Sciatic nerve (tissue), 2 donors: Measurements from ENCODE around the gene UBL4B. TPM values are rescaled to one million over a fixed set of nuclear protein-coding genes. Genes with fewer than 3 reads are reported as not detected.
A peak's percentile ranks its signal among the peaks of the same experiment; 100 is the strongest.

Source experiments
- ATAC-seq: fragments of 200-7000 bp; cut with Tn5 transposase; one replicate; pipeline ENCODE4 v1.9.1; 2020; ENCODE audit warnings: mild to moderate bottlenecking, moderate library complexity
- DNase-seq: peaks from one replicate; pipeline ENCODE4 v3.0.0-alpha.2; 2020; ENCODE audit warnings: low spot score
- intact Hi-C: fragments of 100-400 bp; cut with DNase I; formaldehyde crosslinking; loops from one replicate; pipeline ENCODE4 v1.14.2; 2022
- total RNA-seq: library from RNA; stranded (reverse); fragmentation: NEBNext Ultra II Directional; extraction: Animal tissue kit (Norgen Biotek cat#: 25700); gene quantifications from one replicate; pipeline ENCODE4 v1.2.1, GENCODE V29; 2021
- donor health status: DM: no; HTN: no; CAD: no.
- donor health status: DM: no; HTN: no; CAD: no.

The UBL4B gene
- total RNA-seq, 1 donor from 2014 or later, result not detected

- ATAC-seq, result no peak
- DNase-seq, result no peak
- intact Hi-C loops, result no loop called here
Observed at GRCh38 chr1:110107867-110108469, 4.3 kb upstream of the UBL4B start.

- ATAC-seq, result no peak
- intact Hi-C loops, result no loop called here
- DNase-seq, result no peak
Observed at GRCh38 chr1:110111081-110111480, 1.2 kb upstream of the UBL4B start.

- ATAC-seq (no peak), DNase-seq (no peak)
- intact Hi-C loops, result no loop called here
Observed at GRCh38 chr1:110112656-110113055, 413 bp downstream of the UBL4B start.

- no peak for ATAC-seq
- no peak for DNase-seq
- intact Hi-C loops, result no loop called here
Observed at GRCh38 chr1:110113551-110113950, 1.3 kb downstream of the UBL4B start.

- no peak for DNase-seq
- intact Hi-C loops, result no loop called here
- ATAC-seq, result no peak
Observed at GRCh38 chr1:110114173-110114572, 1.9 kb downstream of the UBL4B start.

- no peak for DNase-seq
- no peak for ATAC-seq
- intact Hi-C loops, result no loop called here
Observed at GRCh38 chr1:110114784-110115183, 2.5 kb downstream of the UBL4B start.

- intact Hi-C loops, result no loop called here
- DNase-seq (no peak), ATAC-seq (no peak)
Observed at GRCh38 chr1:110118636-110119396, 6.6 kb downstream of the UBL4B start.

- intact Hi-C loops, result no loop called here
- ATAC-seq, result no peak
- no peak for DNase-seq
Observed at GRCh38 chr1:110119843-110120242, 7.6 kb downstream of the UBL4B start.

GRCh38 chr1:110120960-110121561, 8.8 kb downstream of the UBL4B start:
- ATAC-seq, result no peak
- DNase-seq, result no peak
- intact Hi-C loops, result no loop called here

GRCh38 chr1:110123224-110123623, 11.0 kb downstream of the UBL4B start:
- DNase-seq, result no peak
- intact Hi-C loops, result no loop called here

GRCh38 chr1:110125810-110126209, 13.6 kb downstream of the UBL4B start:
- intact Hi-C loops, result no loop called here
- ATAC-seq (no peak), DNase-seq (no peak)

More at GRCh38 chr1:110123224-110123623, 11.0 kb downstream of the UBL4B start:
- no peak for ATAC-seq

GRCh38 chr1:110130113-110130591, 17.9 kb downstream of the UBL4B start:
- DNase-seq (peak; percentile 62), ATAC-seq (peak; percentile 70)
- intact Hi-C loops, result no loop called here

- intact Hi-C loops, result no loop called here
- ATAC-seq (no peak), DNase-seq (no peak)
Observed at GRCh38 chr1:110130989-110131388, 18.7 kb downstream of the UBL4B start.

GRCh38 chr1:110132682-110133081, 20.4 kb downstream of the UBL4B start:
- DNase-seq, result no peak
- intact Hi-C loops, result no loop called here
- ATAC-seq, result no peak

GRCh38 chr1:110133436-110133835, 21.2 kb downstream of the UBL4B start:
- intact Hi-C loops, result no loop called here
- DNase-seq (no peak), ATAC-seq (no peak)

- DNase-seq (no peak), ATAC-seq (peak; percentile 57)
- intact Hi-C loops, result no loop called here
Observed at GRCh38 chr1:110134050-110134595, 21.9 kb downstream of the UBL4B start.

- no peak for ATAC-seq
- intact Hi-C loops, result no loop called here
- no peak for DNase-seq
Observed at GRCh38 chr1:110135246-110135645, 23.0 kb downstream of the UBL4B start.

- intact Hi-C loops, result no loop called here
- no peak for ATAC-seq
- DNase-seq, result no peak
Observed at GRCh38 chr1:110135666-110136065, 23.4 kb downstream of the UBL4B start.

GRCh38 chr1:110136911-110137310, 24.7 kb downstream of the UBL4B start:
- intact Hi-C loops, result no loop called here
- ATAC-seq, result no peak
- DNase-seq, result no peak

- intact Hi-C loops, result no loop called here
- ATAC-seq, result no peak
Observed at GRCh38 chr1:110138956-110139355, 26.7 kb downstream of the UBL4B start.

More at GRCh38 chr1:110138956-110139355, 26.7 kb downstream of the UBL4B start:
- no peak for DNase-seq
